OCI-LY1 (cell line): ENCODE measurements around the gene BASP1.
"Not testable (repeated sequence)": the region's sequence is repeated elsewhere in the genome, so short reads cannot be mapped to it uniquely, and the experiment has no call there.

Experiments used
- CTCF ChIP-seq: fragments of 200-600 bp; sonication (generic), shearing (Covaris generic); IDR thresholded peaks from 2 replicates; pipeline ENCODE4 v1.5.1; 2017; ENCODE audit warnings: mild to moderate bottlenecking, antibody characterized with exemption, low read length, moderate library complexity, mixed read lengths
- EZH2 ChIP-seq: fragments of 200-600 bp; sonication (generic), shearing (Covaris generic); IDR thresholded peaks from 2 replicates; pipeline ENCODE4 v1.8.0; 2017; ENCODE audit warnings: borderline replicate concordance, mixed run types, mild to moderate bottlenecking, antibody characterized with exemption, low read length, moderate library complexity, mixed read lengths

GRCh38 chr5:17319095-17319494 lies 101.7 kb downstream of the BASP1 start:
- not testable (repeated sequence) for TF ChIP-seq CTCF, EZH2
